HEK293 (cell line): ENCODE measurements around the gene NRSN2.

Source experiments
- BCL11A ChIP-seq: fragments of 450-650 bp; formaldehyde crosslinking; IDR thresholded peaks from 2 replicates; pipeline ENCODE4 v1.5.1; 2016; ENCODE audit warnings: low read depth, missing biosample characterization, missing genetic modification characterization
- ELK4 ChIP-seq: IDR thresholded peaks from 2 replicates; pipeline ENCODE4 v1.6.1; 2011; ENCODE audit warnings: mild to moderate bottlenecking, low read depth, low read length, borderline replicate concordance
- KLF9 ChIP-seq: fragments of 450-650 bp; formaldehyde crosslinking; IDR thresholded peaks from 2 replicates; pipeline ENCODE4 v1.5.1; 2016; ENCODE audit warnings: missing biosample characterization, missing genetic modification characterization, low read depth
- MEIS1 ChIP-seq: sonication (generic); formaldehyde crosslinking; IDR thresholded peaks from 2 replicates; pipeline ENCODE4 v1.8.1; 2022; ENCODE audit warnings: missing genetic modification reagents, mild to moderate bottlenecking, borderline replicate concordance
- REPIN1 ChIP-seq: fragments of 450-650 bp; formaldehyde crosslinking; IDR thresholded peaks from 2 replicates; pipeline ENCODE4 v1.5.1; 2017; ENCODE audit warnings: missing biosample characterization, missing genetic modification characterization, low read depth
- REST ChIP-seq: fragments of 450-650 bp; formaldehyde crosslinking; IDR thresholded peaks from 2 replicates; pipeline ENCODE4 v1.5.1; 2016; ENCODE audit warnings: missing biosample characterization, missing genetic modification characterization
- SALL2 ChIP-seq: fragments of 450-650 bp; formaldehyde crosslinking; IDR thresholded peaks from 2 replicates; pipeline ENCODE4 v1.5.0; 2017; ENCODE audit warnings: missing biosample characterization, mild to moderate bottlenecking, missing genetic modification characterization, borderline replicate concordance
- TSHZ1 ChIP-seq: fragments of 450-650 bp; formaldehyde crosslinking; IDR thresholded peaks from 2 replicates; pipeline ENCODE4 v1.5.1; 2016; ENCODE audit warnings: missing biosample characterization, missing genetic modification characterization, borderline replicate concordance
- ZBTB10 ChIP-seq: fragments of 450-650 bp; formaldehyde crosslinking; IDR thresholded peaks from 2 replicates; pipeline ENCODE4 v1.5.1; 2016; ENCODE audit warnings: missing biosample characterization, missing genetic modification characterization
- ZBTB11 ChIP-seq: fragments of 450-650 bp; formaldehyde crosslinking; conservative IDR thresholded peaks from 2 replicates; pipeline ENCODE4 v1.5.1; 2016; ENCODE audit warnings: low read depth, missing biosample characterization, missing genetic modification characterization
- ZIC2 ChIP-seq: fragments of 450-650 bp; formaldehyde crosslinking; IDR thresholded peaks from 2 replicates; pipeline ENCODE4 v1.5.1; 2016; ENCODE audit warnings: missing biosample characterization, missing genetic modification characterization
- ZNF223 ChIP-seq: fragments of 450-650 bp; formaldehyde crosslinking; IDR thresholded peaks from 2 replicates; pipeline ENCODE4 v1.5.1; 2016; ENCODE audit warnings: missing biosample characterization, missing genetic modification characterization
- ZNF24 ChIP-seq: fragments of 450-650 bp; formaldehyde crosslinking; IDR thresholded peaks from 2 replicates; pipeline ENCODE4 v1.5.1; 2016; ENCODE audit warnings: missing biosample characterization, missing genetic modification characterization
- ZNF26 ChIP-seq: fragments of 450-650 bp; formaldehyde crosslinking; IDR thresholded peaks from 2 replicates; pipeline ENCODE4 v1.5.1; 2016; ENCODE audit warnings: missing biosample characterization, missing genetic modification characterization
- ZNF394 ChIP-seq: fragments of 450-650 bp; formaldehyde crosslinking; IDR thresholded peaks from 2 replicates; pipeline ENCODE4 v1.5.1; 2016; ENCODE audit warnings: missing biosample characterization, missing genetic modification characterization, mild to moderate bottlenecking, moderate library complexity, borderline replicate concordance
- ZNF416 ChIP-seq: fragments of 450-650 bp; formaldehyde crosslinking; IDR thresholded peaks from 2 replicates; pipeline ENCODE4 v1.5.1; 2016; ENCODE audit warnings: missing biosample characterization, missing genetic modification characterization
- ZNF521 ChIP-seq: fragments of 450-650 bp; formaldehyde crosslinking; IDR thresholded peaks from 2 replicates; pipeline ENCODE4 v1.5.1; 2017; ENCODE audit warnings: missing biosample characterization, mild to moderate bottlenecking, missing genetic modification characterization
- ZNF664 ChIP-seq: fragments of 450-650 bp; formaldehyde crosslinking; IDR thresholded peaks from 2 replicates; pipeline ENCODE4 v1.5.1; 2016; ENCODE audit warnings: missing biosample characterization, missing genetic modification characterization
- ZNF747 ChIP-seq: fragments of 450-650 bp; formaldehyde crosslinking; IDR thresholded peaks from 2 replicates; pipeline ENCODE4 v1.5.1; 2016; ENCODE audit warnings: missing biosample characterization, missing genetic modification characterization

Gene NRSN2

GRCh38 chr20:381581-382290 lies 34.8 kb downstream of the NRSN2 start (continued):
- TF ChIP-seq REST (no peak), ZNF394 (tag by site-specific recombination) (no peak), ZNF416 (tag by site-specific recombination) (no peak), SALL2 (tag by site-specific recombination) (no peak), ZNF26 (no peak), TSHZ1 (no peak), ZBTB11 (tag by site-specific recombination) (0 out of 2 replicates have a peak, but pooled peaks have one; percentile 14), ZNF747 (no peak), ZBTB10 (peak; percentile 64; the same call in 1 of the 2 replicates), ZNF24 (tag by site-specific recombination) (no peak), REPIN1 (tag by site-specific recombination) (no peak), ZNF521 (tag by site-specific recombination) (no peak), KLF9 (tag by site-specific recombination) (peak; percentile 93), ELK4 (no peak), ZNF664 (tag by site-specific recombination) (no peak), ZNF223 (no peak), ZIC2 (tag by site-specific recombination) (no peak; the same call in 1 of the 2 replicates), BCL11A (tag by site-specific recombination) (no peak), MEIS1 (CRISPR knock-in tag) (no peak)
